Measurements from ENCODE around the gene SUSD1. TPM values are rescaled to one million over a fixed set of nuclear protein-coding genes. Genes with fewer than 3 reads are reported as not detected.

The SUSD1 gene
- total and polyA plus RNA-seq, 2 of the 13 experiments (the other 11 are each of a cell fraction or from before 2014, with no cell fraction given), result 25.9 to 32.3 TPM

- TF ChIP-seq ZNF609 (CRISPR knock-in tag; IDR thresholded peaks at IDR 0.05; ENCODE audit: borderline replicate concordance) (0 out of 2 replicates have a peak, but pooled peaks have one; percentile 18), ISL2 (CRISPR knock-in tag; IDR thresholded peaks at IDR 0.05) (no peak), ZFX (CRISPR knock-in tag; IDR thresholded peaks at IDR 0.05; ENCODE audit: low read depth) (peak; percentile 81), ZNF614 (CRISPR knock-in tag; IDR thresholded peaks at IDR 0.05; ENCODE audit: borderline replicate concordance) (no peak), IRF9 (CRISPR knock-in tag; IDR thresholded peaks at IDR 0.05; ENCODE audit: borderline replicate concordance) (no peak), ATAD3A (CRISPR knock-in tag; IDR thresholded peaks at IDR 0.05) (no peak), ZNF432 (CRISPR knock-in tag; IDR thresholded peaks at IDR 0.05; ENCODE audit: borderline replicate concordance) (no peak), ZNF274 (CRISPR knock-in tag; IDR thresholded peaks at IDR 0.05) (no peak), SMAD9 (CRISPR knock-in tag; IDR thresholded peaks at IDR 0.05) (no peak), ZNF124 (CRISPR knock-in tag; IDR thresholded peaks at IDR 0.05) (no peak), SOX13 (IDR thresholded peaks at IDR 0.05) (no peak), SOX13 (CRISPR knock-in tag; conservative IDR thresholded peaks at IDR 0.05 in 1 of 2, IDR thresholded peaks at IDR 0.05 in 1 of 2) (no peak), ZNF510 (CRISPR knock-in tag; IDR thresholded peaks at IDR 0.05; ENCODE audit: low read depth) (no peak), GABPA (IDR thresholded peaks at IDR 0.05; ENCODE audit: low read depth, low read length) (peak; percentile 45), GABPA (CRISPR knock-in tag; IDR thresholded peaks at IDR 0.05; ENCODE audit: low read depth) (0 out of 2 replicates have a peak, but pooled peaks have one; percentile 20), MAFK (conservative IDR thresholded peaks at IDR 0.05 in 1 of 2, IDR thresholded peaks at IDR 0.05 in 1 of 2; ENCODE audit: low read length in 2 of 2) (no peak), SRF (IDR thresholded peaks at IDR 0.05; ENCODE audit: low read depth, low read length) (no peak), SRSF1 (optimal IDR thresholded peaks at IDR 0.05; ENCODE audit: low read depth, low read length) (peak; percentile 38), HES4 (CRISPR knock-in tag; IDR thresholded peaks at IDR 0.05; ENCODE audit: borderline replicate concordance) (peak; percentile 77; the same call in 1 of the 2 replicates), MTF1 (CRISPR knock-in tag; IDR thresholded peaks at IDR 0.05) (no peak), ARID2 (CRISPR knock-in tag; IDR thresholded peaks at IDR 0.05; ENCODE audit: borderline replicate concordance) (no peak), ZNF512 (CRISPR knock-in tag; IDR thresholded peaks at IDR 0.05) (no peak), SALL1 (CRISPR knock-in tag; IDR thresholded peaks at IDR 0.05) (peak; percentile 54; the same call in 1 of the 2 replicates)
These were observed at the start of gene SUSD1 (continued) for GRCh38 chr9:112174965-112175795.

All from HepG2 (cell line).